ENCODE measurements around the gene ACADM. TPM values are rescaled to one million over a fixed set of nuclear protein-coding genes. Genes with fewer than 3 reads are reported as not detected.

ACADM gene
- total and polyA plus RNA-seq, 2 of the 13 experiments (the other 11 are each of a cell fraction or from before 2014, with no cell fraction given): 43.7 to 92.2 TPM

GRCh38 chr1:75725861-75726361 is 1.4 kb downstream of the ACADM start (continued):
- TF ChIP-seq PAX8 (CRISPR knock-in tag; IDR thresholded peaks at IDR 0.05; ENCODE audit: borderline replicate concordance) (no peak), TOPORS (CRISPR knock-in tag; IDR thresholded peaks at IDR 0.05) (no peak), ERF (CRISPR knock-in tag; IDR thresholded peaks at IDR 0.05) (peak; percentile 44; the same call in 1 of the 2 replicates), CSRNP1 (CRISPR knock-in tag; IDR thresholded peaks at IDR 0.05) (no peak), CENPBD1 (CRISPR knock-in tag; IDR thresholded peaks at IDR 0.05; ENCODE audit: borderline replicate concordance, low read depth) (no peak), ZNF550 (CRISPR knock-in tag; IDR thresholded peaks at IDR 0.05; ENCODE audit: borderline replicate concordance) (no peak), GZF1 (CRISPR knock-in tag; IDR thresholded peaks at IDR 0.05) (no peak), ZNF331 (CRISPR knock-in tag; IDR thresholded peaks at IDR 0.05) (peak; percentile 58; the same call in 1 of the 2 replicates), GATAD1 (CRISPR knock-in tag; IDR thresholded peaks at IDR 0.05) (no peak), NFE2L1 (CRISPR knock-in tag; IDR thresholded peaks at IDR 0.05; ENCODE audit: borderline replicate concordance) (no peak), ZNF709 (CRISPR knock-in tag; IDR thresholded peaks at IDR 0.05) (peak; percentile 50; the same call in 1 of the 2 replicates), SP4 (CRISPR knock-in tag; IDR thresholded peaks at IDR 0.05) (no peak), ZNF766 (CRISPR knock-in tag; IDR thresholded peaks at IDR 0.05; ENCODE audit: borderline replicate concordance) (no peak), HNRNPL (IDR thresholded peaks at IDR 0.05; ENCODE audit: low read depth, low read length) (no peak), ZNF362 (CRISPR knock-in tag; IDR thresholded peaks at IDR 0.05; ENCODE audit: borderline replicate concordance) (no peak; the same call in 1 of the 2 replicates), ZNF646 (CRISPR knock-in tag; IDR thresholded peaks at IDR 0.05) (no peak), SMYD3 (CRISPR knock-in tag; IDR thresholded peaks at IDR 0.05) (0 out of 2 replicates have a peak, but pooled peaks have one; percentile 49), ZZZ3 (CRISPR knock-in tag; IDR thresholded peaks at IDR 0.05; ENCODE audit: borderline replicate concordance) (no peak), ZNF251 (CRISPR knock-in tag; IDR thresholded peaks at IDR 0.05) (no peak)
